MM.1S (cell line): ENCODE results near the gene KCNQ1.

Experiments used
- DNase-seq: peaks from one replicate; pipeline ENCODE4 v3.0.0-alpha.2; 2015
- H2AFZ ChIP-seq: fragments of 300-600 bp; sonication (generic); 2 replicates; pipeline ENCODE4 v1.6.0; 2016; ENCODE audit warnings: antibody characterized with exemption, low read length
- H3F3A ChIP-seq: fragments of 300-600 bp; sonication (generic); 2 replicates; pipeline ENCODE4 v1.6.1; 2016; ENCODE audit warnings: mild to moderate bottlenecking, antibody characterized with exemption, low read length, moderate library complexity, mixed read lengths; ENCODE audit not compliant: insufficient read depth
- H3K27ac ChIP-seq: fragments of 300-600 bp; sonication (generic); 2 replicates; pipeline ENCODE4 v1.5.1; 2016; ENCODE audit warnings: mild to moderate bottlenecking, low read length
- H3K27me3 ChIP-seq: fragments of 300-600 bp; sonication (generic); replicated peaks from 2 replicates; pipeline ENCODE4 v1.6.0; 2016; ENCODE audit warnings: low read length; ENCODE audit not compliant: insufficient read depth
- H3K36me3 ChIP-seq: fragments of 300-600 bp; sonication (generic); replicated peaks from 2 replicates; pipeline ENCODE4 v1.6.1; 2016; ENCODE audit warnings: mild to moderate bottlenecking, low read length, mixed read lengths; ENCODE audit not compliant: insufficient read depth
- H3K4me1 ChIP-seq: fragments of 300-600 bp; sonication (generic); 2 replicates; pipeline ENCODE4 v1.6.1; 2016; ENCODE audit warnings: low read length, mixed read lengths
- H3K4me2 ChIP-seq: fragments of 300-600 bp; sonication (generic); 2 replicates; pipeline ENCODE4 v1.6.0; 2016; ENCODE audit warnings: low read depth, low read length
- H3K4me3 ChIP-seq: fragments of 300-600 bp; sonication (generic); 2 replicates; pipeline ENCODE4 v1.5.1; 2016; ENCODE audit warnings: low read length, mixed read lengths
- H3K79me2 ChIP-seq: fragments of 300-600 bp; sonication (generic); 2 replicates; pipeline ENCODE4 v1.6.1; 2016; ENCODE audit warnings: mixed run types, low read length, mixed read lengths
- H3K9ac ChIP-seq: fragments of 300-600 bp; sonication (generic); 2 replicates; pipeline ENCODE4 v1.6.1; 2016; ENCODE audit warnings: low read length, mixed read lengths
- H3K9me2 ChIP-seq: fragments of 300-600 bp; sonication (generic); replicated peaks from 2 replicates; pipeline ENCODE4 v1.6.1; 2016; ENCODE audit warnings: mild to moderate bottlenecking, low read length, mixed read lengths; ENCODE audit not compliant: insufficient read depth
- H3K9me3 ChIP-seq: fragments of 300-600 bp; sonication (generic); replicated peaks from 2 replicates; pipeline ENCODE4 v1.6.1; 2016; ENCODE audit warnings: mild to moderate bottlenecking, low read length, mixed read lengths; ENCODE audit not compliant: insufficient read depth
- H4K20me1 ChIP-seq: fragments of 300-600 bp; sonication (generic); 2 replicates; pipeline ENCODE4 v1.6.1; 2016; ENCODE audit warnings: mild to moderate bottlenecking, low read length, moderate library complexity, mixed read lengths; ENCODE audit not compliant: insufficient read depth
- EZH2 ChIP-seq: fragments of 300-600 bp; sonication (generic); optimal IDR thresholded peaks from 2 replicates; pipeline ENCODE3; 2017; ENCODE audit warnings: low read depth, mild to moderate bottlenecking, antibody characterized with exemption, low read length, mixed read lengths
- EZH2phosphoT487 ChIP-seq: fragments of 300-600 bp; sonication (generic); IDR thresholded peaks from 2 replicates; pipeline ENCODE4 v1.6.1; 2018; ENCODE audit warnings: antibody characterized with exemption, low read length
- TF ChIP-seq, protein P1 (sequence below): fragments of 300-600 bp; sonication (generic); IDR thresholded peaks from 2 replicates; pipeline ENCODE4 v1.5.1; 2016; ENCODE audit warnings: antibody characterized with exemption, low read length, mixed read lengths

Gene KCNQ1

DNA sequence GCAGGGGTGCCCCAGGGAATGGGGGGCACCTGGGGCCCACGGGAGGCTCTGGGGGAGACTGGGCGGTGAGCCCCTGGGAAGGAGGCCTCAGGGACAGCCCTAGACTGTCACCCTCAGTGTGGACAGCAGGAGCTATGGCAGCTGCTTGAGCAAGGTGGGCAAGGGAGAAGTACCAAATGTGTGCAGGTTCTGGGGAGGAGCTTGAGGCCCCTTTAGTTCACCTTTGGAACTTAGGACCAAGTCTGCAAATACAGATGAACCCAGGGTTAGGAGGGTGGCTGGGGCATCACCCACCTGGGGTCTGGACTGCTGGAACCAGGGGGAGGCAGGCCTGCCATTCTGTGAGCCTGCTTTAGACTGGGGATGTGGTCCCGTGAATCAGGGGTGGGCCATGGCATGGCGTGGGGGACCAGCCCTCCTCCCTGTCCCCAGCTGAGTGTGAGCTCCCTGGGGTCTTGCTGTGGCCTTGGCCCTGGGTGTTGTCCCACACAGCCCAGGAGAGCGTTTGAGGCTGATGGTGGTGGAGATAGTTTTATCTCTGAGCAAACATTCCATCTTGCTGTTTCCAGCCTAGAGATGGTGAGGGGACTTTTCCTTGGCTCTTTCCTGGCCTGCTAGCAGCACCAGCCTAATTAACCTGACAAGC lies 122.3 kb downstream of the KCNQ1 start:
- Histone ChIP-seq H4K20me1 (no peaks in the 10 kb centered on the region), H3K9me2 (no peaks in the 10 kb centered on the region), H3K4me1 (peaks cover 7% of the 10 kb centered on the region; the same call in 1 of the 2 replicates), H3K4me3 (no peak overlapping the region), H3K27ac (no peak overlapping the region), H3K9ac (no peak overlapping the region), H3K79me2 (no peaks in the 10 kb centered on the region), H3K36me3 (no peaks in the 10 kb centered on the region), H3K4me2 (no peak overlapping the region), H3K9me3 (no peaks in the 10 kb centered on the region), H3K27me3 (no peaks in the 10 kb centered on the region), H2AFZ (no peak overlapping the region), H3F3A (no peaks in the 10 kb centered on the region)
- no peak for DNase-seq
- no peak for TF ChIP-seq EZH2phosphoT487
- no peak for TF ChIP-seq EZH2
- TF ChIP-seq, protein P1, sequence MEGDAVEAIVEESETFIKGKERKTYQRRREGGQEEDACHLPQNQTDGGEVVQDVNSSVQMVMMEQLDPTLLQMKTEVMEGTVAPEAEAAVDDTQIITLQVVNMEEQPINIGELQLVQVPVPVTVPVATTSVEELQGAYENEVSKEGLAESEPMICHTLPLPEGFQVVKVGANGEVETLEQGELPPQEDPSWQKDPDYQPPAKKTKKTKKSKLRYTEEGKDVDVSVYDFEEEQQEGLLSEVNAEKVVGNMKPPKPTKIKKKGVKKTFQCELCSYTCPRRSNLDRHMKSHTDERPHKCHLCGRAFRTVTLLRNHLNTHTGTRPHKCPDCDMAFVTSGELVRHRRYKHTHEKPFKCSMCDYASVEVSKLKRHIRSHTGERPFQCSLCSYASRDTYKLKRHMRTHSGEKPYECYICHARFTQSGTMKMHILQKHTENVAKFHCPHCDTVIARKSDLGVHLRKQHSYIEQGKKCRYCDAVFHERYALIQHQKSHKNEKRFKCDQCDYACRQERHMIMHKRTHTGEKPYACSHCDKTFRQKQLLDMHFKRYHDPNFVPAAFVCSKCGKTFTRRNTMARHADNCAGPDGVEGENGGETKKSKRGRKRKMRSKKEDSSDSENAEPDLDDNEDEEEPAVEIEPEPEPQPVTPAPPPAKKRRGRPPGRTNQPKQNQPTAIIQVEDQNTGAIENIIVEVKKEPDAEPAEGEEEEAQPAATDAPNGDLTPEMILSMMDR = no peak

DNA sequence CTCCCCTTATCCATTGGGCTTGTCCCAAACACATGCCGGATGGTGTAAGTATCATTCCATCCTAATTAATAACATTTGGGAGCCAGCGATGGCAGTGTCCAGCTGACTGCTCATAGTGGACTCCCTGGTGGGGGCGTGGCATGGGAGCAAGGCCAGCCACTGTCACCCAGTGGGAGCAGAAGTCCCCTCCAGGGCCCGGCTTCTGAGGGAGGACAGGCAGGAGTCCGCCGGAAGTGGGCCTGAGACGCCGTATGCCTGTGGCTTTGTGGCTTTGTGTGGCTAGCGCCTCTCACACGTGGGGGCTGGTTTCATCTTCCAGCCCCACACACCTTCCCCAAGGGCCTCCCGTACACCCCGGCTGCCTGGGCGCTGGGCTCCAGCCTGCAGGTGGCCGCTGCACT lies 124.5 kb downstream of the KCNQ1 start:
- Histone ChIP-seq H3K79me2 (no peaks in the 10 kb centered on the region), H3K9me3 (no peaks in the 10 kb centered on the region), H3K4me3 (no peak overlapping the region), H2AFZ (no peak overlapping the region), H3K4me1 (peaks cover 7% of the 10 kb centered on the region; the same call in 1 of the 2 replicates), H4K20me1 (no peaks in the 10 kb centered on the region), H3K36me3 (no peaks in the 10 kb centered on the region), H3K9ac (no peak overlapping the region), H3K4me2 (no peak overlapping the region), H3K9me2 (no peaks in the 10 kb centered on the region), H3F3A (no peaks in the 10 kb centered on the region), H3K27me3 (no peaks in the 10 kb centered on the region), H3K27ac (no peak overlapping the region)
- peak; percentile 8 for DNase-seq
- TF ChIP-seq EZH2 (no peak), EZH2phosphoT487 (no peak)
- TF ChIP-seq, protein P1 = no peak

DNA sequence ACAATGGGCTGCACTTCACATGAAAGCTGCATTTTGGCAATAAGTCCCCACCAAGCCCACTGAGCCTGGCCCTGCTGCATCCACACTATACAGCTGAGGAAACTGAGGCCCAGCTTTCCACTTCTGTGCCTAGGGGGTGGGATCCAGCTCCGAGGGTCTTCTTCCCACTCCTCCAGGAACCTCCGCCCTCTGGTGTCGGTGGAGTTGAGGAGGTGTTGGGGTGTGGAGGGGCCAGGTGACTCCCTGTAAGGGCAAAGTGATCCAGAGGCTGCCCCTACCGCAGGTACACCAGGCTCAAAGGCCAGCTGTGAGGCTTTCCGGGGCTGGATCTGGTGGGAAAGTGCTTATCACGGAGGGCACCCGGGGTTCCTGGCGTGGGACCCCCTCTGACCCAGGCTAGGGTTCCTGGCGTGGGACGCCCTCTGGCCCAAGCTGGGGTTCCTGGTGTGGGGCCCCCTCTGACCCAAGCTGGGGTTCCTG lies 125.0 kb downstream of the KCNQ1 start:
- Histone ChIP-seq H3K4me1 (peaks cover 7% of the 10 kb centered on the region; the same call in 1 of the 2 replicates), H3K27ac (no peak overlapping the region), H4K20me1 (no peaks in the 10 kb centered on the region), H3K4me2 (no peak overlapping the region), H3K9me2 (no peaks in the 10 kb centered on the region), H3K27me3 (no peaks in the 10 kb centered on the region), H3K4me3 (no peak overlapping the region), H3K36me3 (no peaks in the 10 kb centered on the region), H3K9ac (no peak overlapping the region), H3F3A (no peaks in the 10 kb centered on the region), H3K9me3 (no peaks in the 10 kb centered on the region), H3K79me2 (no peaks in the 10 kb centered on the region), H2AFZ (no peak overlapping the region)
- no peak for DNase-seq
- TF ChIP-seq, protein P1 = no peak
- TF ChIP-seq EZH2 = no peak
- TF ChIP-seq EZH2phosphoT487 = no peak
